Lower leg skin (tissue), 3 donors: ENCODE results near the gene SURF6.
"Not testable (repeated sequence)": the region's sequence is repeated elsewhere in the genome, so short reads cannot be mapped to it uniquely, and the experiment has no call there.

Source experiments
- POLR2A ChIP-seq, 2 donors: fragments of 450-650 bp; IDR thresholded peaks; one replicate each; pipeline ENCODE4 v1.6.1; 2016 to 2017; ENCODE audit warnings: antibody characterized with exemption in 2 of 2, mild to moderate bottlenecking in 1 of 2, moderate library complexity in 1 of 2
- TF ChIP-seq, protein P1 (sequence below), 3 donors: fragments of 450-650 bp; IDR thresholded peaks; one replicate each; pipeline ENCODE4 v1.5.1; 2016; ENCODE audit warnings: antibody characterized with exemption in 3 of 3, mild to moderate bottlenecking in 3 of 3, moderate library complexity in 2 of 3

GRCh38 chr9:133327021-133327420 lies 9.0 kb downstream of the SURF6 start:
- TF ChIP-seq, protein P1, sequence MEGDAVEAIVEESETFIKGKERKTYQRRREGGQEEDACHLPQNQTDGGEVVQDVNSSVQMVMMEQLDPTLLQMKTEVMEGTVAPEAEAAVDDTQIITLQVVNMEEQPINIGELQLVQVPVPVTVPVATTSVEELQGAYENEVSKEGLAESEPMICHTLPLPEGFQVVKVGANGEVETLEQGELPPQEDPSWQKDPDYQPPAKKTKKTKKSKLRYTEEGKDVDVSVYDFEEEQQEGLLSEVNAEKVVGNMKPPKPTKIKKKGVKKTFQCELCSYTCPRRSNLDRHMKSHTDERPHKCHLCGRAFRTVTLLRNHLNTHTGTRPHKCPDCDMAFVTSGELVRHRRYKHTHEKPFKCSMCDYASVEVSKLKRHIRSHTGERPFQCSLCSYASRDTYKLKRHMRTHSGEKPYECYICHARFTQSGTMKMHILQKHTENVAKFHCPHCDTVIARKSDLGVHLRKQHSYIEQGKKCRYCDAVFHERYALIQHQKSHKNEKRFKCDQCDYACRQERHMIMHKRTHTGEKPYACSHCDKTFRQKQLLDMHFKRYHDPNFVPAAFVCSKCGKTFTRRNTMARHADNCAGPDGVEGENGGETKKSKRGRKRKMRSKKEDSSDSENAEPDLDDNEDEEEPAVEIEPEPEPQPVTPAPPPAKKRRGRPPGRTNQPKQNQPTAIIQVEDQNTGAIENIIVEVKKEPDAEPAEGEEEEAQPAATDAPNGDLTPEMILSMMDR (IDR thresholded peaks at IDR 0.05), result not testable (repeated sequence)
- not testable (repeated sequence) for TF ChIP-seq POLR2A (IDR thresholded peaks at IDR 0.05)
